Astrocyte (in vitro differentiated cells and primary cell): ENCODE data around the gene UBASH3A.

Experiments
- CTCF ChIP-seq: IDR thresholded peaks from 2 replicates; pipeline ENCODE4 v1.5.1; 2011; ENCODE audit warnings: low read depth, mild to moderate bottlenecking, inconsistent platforms, low read length, moderate library complexity; ENCODE audit not compliant: insufficient read depth
- EZH2 ChIP-seq: IDR thresholded peaks from 2 replicates; pipeline ENCODE4 v1.6.1; 2012; ENCODE audit warnings: mild to moderate bottlenecking, low read length, inconsistent platforms; ENCODE audit not compliant: insufficient read depth

GRCh38 chr21:42486531-42486930 lies 82.8 kb downstream of the UBASH3A start:
- TF ChIP-seq EZH2, result no peak
- TF ChIP-seq CTCF, result no peak
